ENCODE results near the gene SSBP4. TPM values are rescaled to one million over a fixed set of nuclear protein-coding genes. Genes with fewer than 3 reads are reported as not detected.

The SSBP4 gene
- total and polyA plus RNA-seq, 2 donors (not counting 1 experiment from before 2014, with no cell fraction given), result 12.8 to 58.6 TPM

- Histone ChIP-seq H3K79me2 (ENCODE audit: control insufficient read depth, insufficient read depth, low read length) (peaks cover 4% of the 10 kb centered on the region), H3K4me2 (ENCODE audit: extremely low read depth, insufficient read depth, low read length) (peak overlapping the region; percentile 83), H3K36me3 (ENCODE audit: control insufficient read depth, insufficient read depth, low read length) (peaks cover 2% of the 10 kb centered on the region), H2AFZ (ENCODE audit: low read length) (no peak overlapping the region), H3K9me3 (ENCODE audit: control insufficient read depth, insufficient read depth, low read depth, low read length) (no peaks in the 10 kb centered on the region), H4K20me1 (ENCODE audit: control insufficient read depth, extremely low read depth, insufficient read depth, low read length) (no peaks in the 10 kb centered on the region), H3K27ac (ENCODE audit: insufficient read depth, low read length) (peak overlapping the region; percentile 10), H3K9ac (ENCODE audit: insufficient read depth, low read length) (peak overlapping the region; percentile 59), H3K4me1 (ENCODE audit: control insufficient read depth, extremely low read depth, insufficient read depth, low read length) (peaks cover 5% of the 10 kb centered on the region), H3K27me3 (ENCODE audit: control insufficient read depth, insufficient read depth, low read length) (peaks cover 2% of the 10 kb centered on the region), H3K4me3 (replicated peaks in 1 of 4; ENCODE audit: control extremely low read depth in 1 of 4, insufficient read depth in 1 of 4, low read depth in 3 of 4, low read length in 4 of 4) (peak overlapping the region; percentile 59 to 96 (median 80))
- DNase-seq (ENCODE audit: low read depth in 2 of 2), result peak in 1 of 2 donors; percentile 89
- TF ChIP-seq EZH2 (IDR thresholded peaks at IDR 0.05; ENCODE audit: low read length, missing control alignments) (no peak), CTCF (conservative IDR thresholded peaks at IDR 0.05 in 1 of 2, IDR thresholded peaks at IDR 0.05 in 1 of 2; ENCODE audit: low read depth in 1 of 2, low read length in 2 of 2) (no peak)
Observed at GRCh38 chr19:18386543-18387271, 32.5 kb upstream of the SSBP4 start.

- no peak overlapping the region for H2AFZ ChIP-seq (ENCODE audit: low read length)
Observed at GRCh38 chr19:18388100-18388959, 30.9 kb upstream of the SSBP4 start.

More at GRCh38 chr19:18388100-18388959, 30.9 kb upstream of the SSBP4 start:
- Histone ChIP-seq H3K4me1 (ENCODE audit: control insufficient read depth, extremely low read depth, insufficient read depth, low read length) (peaks cover 5% of the 10 kb centered on the region), H3K27me3 (ENCODE audit: control insufficient read depth, insufficient read depth, low read length) (peaks cover 2% of the 10 kb centered on the region), H3K79me2 (ENCODE audit: control insufficient read depth, insufficient read depth, low read length) (peaks cover 4% of the 10 kb centered on the region), H4K20me1 (ENCODE audit: control insufficient read depth, extremely low read depth, insufficient read depth, low read length) (no peaks in the 10 kb centered on the region), H3K9ac (ENCODE audit: insufficient read depth, low read length) (peak overlapping the region; percentile 43), H3K36me3 (ENCODE audit: control insufficient read depth, insufficient read depth, low read length) (peaks cover 2% of the 10 kb centered on the region), H3K4me2 (ENCODE audit: extremely low read depth, insufficient read depth, low read length) (peak overlapping the region; percentile 79), H3K9me3 (ENCODE audit: control insufficient read depth, insufficient read depth, low read depth, low read length) (no peaks in the 10 kb centered on the region), H3K4me3 (replicated peaks in 1 of 4; ENCODE audit: control extremely low read depth in 1 of 4, insufficient read depth in 1 of 4, low read depth in 3 of 4, low read length in 4 of 4) (peak overlapping the region; percentile 59 to 96 (median 80)), H3K27ac (ENCODE audit: insufficient read depth, low read length) (no peak overlapping the region)
- TF ChIP-seq EZH2 (IDR thresholded peaks at IDR 0.05; ENCODE audit: low read length, missing control alignments) (no peak), CTCF (conservative IDR thresholded peaks at IDR 0.05 in 1 of 2, IDR thresholded peaks at IDR 0.05 in 1 of 2; ENCODE audit: low read depth in 1 of 2, low read length in 2 of 2) (peak; percentile 71 to 84)
- DNase-seq (ENCODE audit: low read depth in 2 of 2), result peak; percentile 50 to 54
